Activated CD8-positive, alpha-beta T cell treated with anti-CD3 and anti-CD28 coated beads for 36 hours (primary cell): Measurements from ENCODE around the gene RASGRF2. TPM values are rescaled to one million over a fixed set of nuclear protein-coding genes. Genes with fewer than 3 reads are reported as not detected.

ENCODE experiments used
- ATAC-seq: fragments of 200-7000 bp; cut with Tn5 transposase; one replicate; pipeline ENCODE4 v1.10.0; 2021; ENCODE audit warnings: mild to moderate bottlenecking, moderate library complexity
- CTCF ChIA-PET: fragments of 350-600 bp; sonication (Branson Sonifier 250); formaldehyde crosslinking; loops from one replicate; lab custom pipeline; 2021; ENCODE audit warnings: antibody characterized with exemption; lab: Charles Lee
- POLR2A ChIA-PET: fragments of 350-600 bp; sonication (Branson Sonifier 250); formaldehyde crosslinking; loops from one replicate; lab custom pipeline; 2021; ENCODE audit warnings: antibody characterized with exemption; lab: Charles Lee
- DNase-seq: peaks from one replicate; pipeline ENCODE4 v3.0.0-alpha.2; 2020
- H3K27ac Mint-ChIP-seq: one replicate; pipeline ENCODE4 v1.8.0; 2021; ENCODE audit warnings: mild to moderate bottlenecking, mixed read lengths
- H3K27me3 Mint-ChIP-seq: one replicate; pipeline ENCODE4 v1.8.0; 2021; ENCODE audit warnings: mixed read lengths
- H3K36me3 Mint-ChIP-seq: one replicate; pipeline ENCODE4 v1.8.0; 2021; ENCODE audit warnings: low read depth, mixed read lengths
- H3K4me1 Mint-ChIP-seq: one replicate; pipeline ENCODE4 v1.8.0; 2021; ENCODE audit warnings: low read depth, mixed read lengths
- H3K4me3 Mint-ChIP-seq: one replicate; pipeline ENCODE4 v1.8.0; 2021; ENCODE audit warnings: mild to moderate bottlenecking, moderate library complexity, mixed read lengths
- H3K9me3 Mint-ChIP-seq: one replicate; pipeline ENCODE4 v1.8.0; 2021; ENCODE audit warnings: mixed read lengths
- CTCF ChIP-seq: fragments of 200-600 bp; IDR thresholded peaks from one replicate; pipeline ENCODE4 v1.8.0; 2022; ENCODE audit warnings: antibody characterized with exemption, mild to moderate bottlenecking
- intact Hi-C: fragments of 100-400 bp; cut with micrococcal nuclease; formaldehyde crosslinking; loops from one replicate; pipeline ENCODE4 v1.10.0; 2022
- total RNA-seq, 2 experiments: library from RNA; stranded (reverse); gene quantifications; one replicate each; pipeline ENCODE4 v1.2.3, GENCODE V29; 2021

RASGRF2 gene
- total RNA-seq, 2 experiments from 2014 or later: 14.9 to 15.8 TPM

GRCh38 chr5:81204205-81204604 is 244.0 kb downstream of the RASGRF2 start:
- H3K27ac Mint-ChIP-seq: no peak overlapping the region

GRCh38 chr5:81205058-81205457 is 244.9 kb downstream of the RASGRF2 start:
- no peak for TF ChIP-seq CTCF
- POLR2A ChIA-PET: no interaction called here
- CTCF ChIA-PET: interaction anchor here (1.4 to 4.4 kb wide), 3 partner anchors 10 to 94 kb away, joined by 4 to 27 read pairs (median 6); no protein-coding TSS in a partner anchor
- Mint-ChIP-seq H3K27me3 (no peaks in the 10 kb centered on the region), H3K4me1 (peaks cover 5% of the 10 kb centered on the region), H3K27ac (no peak overlapping the region), H3K36me3 (peaks cover 4% of the 10 kb centered on the region), H3K9me3 (no peaks in the 10 kb centered on the region), H3K4me3 (no peak overlapping the region)
- intact Hi-C loops: no loop called here
- ATAC-seq: no peak
- DNase-seq: no peak

More at GRCh38 chr5:81204205-81204604, 244.0 kb downstream of the RASGRF2 start:
- intact Hi-C loops: no loop called here
- no peak for DNase-seq
- H3K36me3 Mint-ChIP-seq: peaks cover 4% of the 10 kb centered on the region
- no peaks in the 10 kb centered on the region for H3K9me3 Mint-ChIP-seq
- POLR2A ChIA-PET: interaction anchor here (0.5 kb wide), 1 partner anchor 118 kb away, joined by 4 read pairs; no protein-coding TSS in a partner anchor
- no peak overlapping the region for H3K4me3 Mint-ChIP-seq
- no peak for ATAC-seq
- CTCF ChIA-PET: interaction anchor here (4.4 kb wide), 1 partner anchor 10 kb away, joined by 27 read pairs; no protein-coding TSS in a partner anchor
- TF ChIP-seq CTCF: no peak
- no peaks in the 10 kb centered on the region for H3K27me3 Mint-ChIP-seq
- no peaks in the 10 kb centered on the region for H3K4me1 Mint-ChIP-seq

- POLR2A ChIA-PET: no interaction called here
- peaks cover 6% of the 10 kb centered on the region for H3K36me3 Mint-ChIP-seq
Observed at GRCh38 chr5:81207009-81207408, 246.8 kb downstream of the RASGRF2 start.

GRCh38 chr5:81208904-81209303 is 248.7 kb downstream of the RASGRF2 start:
- Mint-ChIP-seq H3K27ac (no peak overlapping the region), H3K4me3 (no peak overlapping the region), H3K9me3 (no peaks in the 10 kb centered on the region), H3K4me1 (peaks cover 5% of the 10 kb centered on the region), H3K36me3 (peaks cover 8% of the 10 kb centered on the region), H3K27me3 (no peaks in the 10 kb centered on the region)
- no peak for TF ChIP-seq CTCF
- ChIA-PET CTCF (interaction anchor here (1.9 kb wide), 1 partner anchor 13 kb away, joined by 5 read pairs; no protein-coding TSS in a partner anchor), POLR2A (no interaction called here)
- intact Hi-C loops: no loop called here
- DNase-seq: no peak
- ATAC-seq: no peak

More at GRCh38 chr5:81207009-81207408, 246.8 kb downstream of the RASGRF2 start:
- CTCF ChIA-PET: interaction anchor here (0.8 to 4.4 kb wide), 2 partner anchors 12 to 29 kb away, joined by 3 to 27 read pairs; no protein-coding TSS in a partner anchor
- TF ChIP-seq CTCF: no peak
- ATAC-seq (no peak), DNase-seq (peak; percentile 20)
- H3K4me3 Mint-ChIP-seq: no peak overlapping the region
- no peaks in the 10 kb centered on the region for H3K27me3 Mint-ChIP-seq
- peaks cover 5% of the 10 kb centered on the region for H3K4me1 Mint-ChIP-seq
- intact Hi-C loops: no loop called here
- no peak overlapping the region for H3K27ac Mint-ChIP-seq
- H3K9me3 Mint-ChIP-seq: no peaks in the 10 kb centered on the region

- Mint-ChIP-seq H3K27ac (no peak overlapping the region), H3K4me3 (no peak overlapping the region), H3K36me3 (peaks cover 8% of the 10 kb centered on the region), H3K27me3 (no peaks in the 10 kb centered on the region), H3K9me3 (no peaks in the 10 kb centered on the region), H3K4me1 (peaks cover 5% of the 10 kb centered on the region)
- TF ChIP-seq CTCF: no peak
- ChIA-PET POLR2A (interaction anchor here (0.6 kb wide), 1 partner anchor 10 kb away, joined by 3 read pairs; no protein-coding TSS in a partner anchor), CTCF (interaction anchor here (1.0 to 1.9 kb wide), 3 partner anchors 14 to 90 kb away, joined by 3 to 5 read pairs (median 3); no protein-coding TSS in a partner anchor)
- intact Hi-C loops: no loop called here
- no peak for ATAC-seq
- DNase-seq: no peak
Observed at GRCh38 chr5:81209386-81209785, 249.2 kb downstream of the RASGRF2 start.
